Endothelial cell of umbilical vein (primary cell): ENCODE measurements around the gene DTNA.

ENCODE experiments used
- CTCF ChIP-seq, 2 donors: IDR thresholded peaks; 1 replicate in 1 of 2; 2 replicates in 1 of 2; pipeline ENCODE4 v1.5.1; 2011; ENCODE audit warnings: low read length in 2 of 2, mild to moderate bottlenecking in 2 of 2, moderate library complexity in 2 of 2, control low read depth in 1 of 2, inconsistent platforms in 1 of 2, low read depth in 1 of 2; ENCODE audit not compliant: insufficient read depth in 1 of 2; ENCODE audit errors: extremely low read depth in 1 of 2
- EZH2 ChIP-seq: IDR thresholded peaks from 2 replicates; pipeline ENCODE4 v1.6.1; 2012; ENCODE audit warnings: borderline replicate concordance, low read depth, mild to moderate bottlenecking, moderate library complexity, low read length, inconsistent platforms; ENCODE audit not compliant: severe bottlenecking
- FOS ChIP-seq: IDR thresholded peaks from 2 replicates; pipeline ENCODE4 v1.6.1; 2011; ENCODE audit warnings: mild to moderate bottlenecking, low read length, moderate library complexity, borderline replicate concordance; ENCODE audit not compliant: insufficient read depth
- GATA2 ChIP-seq: IDR thresholded peaks from 2 replicates; pipeline ENCODE4 v1.7.0; 2011; ENCODE audit warnings: low read depth, mild to moderate bottlenecking, moderate library complexity, mixed read lengths, low read length; ENCODE audit not compliant: insufficient read length, insufficient read depth
- JUN ChIP-seq: IDR thresholded peaks from 2 replicates; pipeline ENCODE4 v1.6.1; 2011; ENCODE audit warnings: borderline replicate concordance, low read depth; ENCODE audit not compliant: insufficient read length, insufficient read depth
- MAX ChIP-seq: IDR thresholded peaks from 2 replicates; pipeline ENCODE4 v1.6.1; 2011; ENCODE audit not compliant: insufficient read depth, insufficient read length
- MYC ChIP-seq: IDR thresholded peaks from one replicate; pipeline ENCODE4 v1.6.1; 2011; ENCODE audit warnings: mild to moderate bottlenecking, low read depth, low read length
- POLR2A ChIP-seq: IDR thresholded peaks from 2 replicates; pipeline ENCODE4 v1.6.1; 2012; ENCODE audit warnings: low read depth, mild to moderate bottlenecking, control low read depth, low read length
- POLR2AphosphoS5 ChIP-seq: IDR thresholded peaks from 2 replicates; pipeline ENCODE4 v1.6.1; 2012; ENCODE audit warnings: low read depth, mild to moderate bottlenecking, control low read depth, low read length, moderate library complexity; ENCODE audit not compliant: insufficient read depth

- TF ChIP-seq POLR2AphosphoS5: no peak
- no peak for TF ChIP-seq EZH2
- TF ChIP-seq CTCF (IDR thresholded peaks at IDR 0.05; ENCODE audit: extremely low read depth in 1 of 2, insufficient read depth in 1 of 2, low read depth in 1 of 2, low read length in 2 of 2): no peak
- no peak for TF ChIP-seq MAX
- TF ChIP-seq POLR2A: no peak
- TF ChIP-seq MYC: no peak
- no peak for TF ChIP-seq GATA2
- no peak for TF ChIP-seq FOS
- TF ChIP-seq JUN: no peak
Observed at GRCh38 chr18:34704823-34705222, 5.3 kb upstream of the DTNA start.
